SK-N-SH (cell line): ENCODE data around the gene PRPH. TPM values are rescaled to one million over a fixed set of nuclear protein-coding genes. Genes with fewer than 3 reads are reported as not detected.

Experiments
- CTCF ChIA-PET: fragments of 300-600, 350-600 bp; formaldehyde crosslinking; extraction: SDS; loops from one replicate; lab custom pipeline; 2021; lab: Yijun Ruan, JAX
- POLR2A ChIA-PET: fragments of 350-600 bp; sonication (Branson Sonifier 250); formaldehyde crosslinking; extraction: SDS; loops from one replicate; lab custom pipeline; 2020; ENCODE audit warnings: antibody characterized with exemption, inconsistent platforms; lab: Yijun Ruan, JAX
- DNase-seq: peaks from one replicate; pipeline ENCODE4 v3.0.0; 2012
- H2AFZ ChIP-seq: fragments of 200-600 bp; sonication (generic); 2 replicates; pipeline ENCODE4 v1.8.1; 2016; ENCODE audit warnings: antibody characterized with exemption, mild to moderate bottlenecking, low read depth
- H3F3A ChIP-seq: fragments of 200-600 bp; sonication (generic); replicated peaks from 2 replicates; pipeline ENCODE3; 2016; ENCODE audit warnings: antibody characterized with exemption, mild to moderate bottlenecking; ENCODE audit not compliant: insufficient read depth
- H3K27ac ChIP-seq, 2 experiments: fragments of 200-500 bp in 1 of 2; fragments of 200-600 bp in 1 of 2; sonication (Bioruptor generic) in 1 of 2; sonication (generic), shearing (Covaris generic) in 1 of 2; 2 replicates each; pipeline versions ENCODE4 v1.5.1 to v1.6.1; 2014 to 2016; ENCODE audit warnings: low read depth in 2 of 2, inconsistent platforms in 1 of 2, low read length in 1 of 2, mild to moderate bottlenecking in 1 of 2, mixed read lengths in 1 of 2
- H3K27me3 ChIP-seq: fragments of 200-600 bp; sonication (generic), shearing (Covaris generic); 2 replicates; pipeline ENCODE4 v1.6.1; 2016; ENCODE audit warnings: mixed run types; ENCODE audit not compliant: insufficient read depth
- H3K36me3 ChIP-seq, 2 experiments: fragments of 200-500 bp in 1 of 2; fragments of 200-600 bp in 1 of 2; sonication (Bioruptor generic) in 1 of 2; sonication (generic) in 1 of 2; replicated peaks in 1 of 2; 2 replicates each; pipeline versions ENCODE3 to v1.5.1; 2014 to 2016; ENCODE audit warnings: low read length in 1 of 2, mild to moderate bottlenecking in 1 of 2; ENCODE audit not compliant: insufficient read depth in 2 of 2, control insufficient read depth in 1 of 2
- H3K4me1 ChIP-seq, 2 experiments: fragments of 200-500 bp in 1 of 2; fragments of 200-600 bp in 1 of 2; sonication (Bioruptor generic) in 1 of 2; sonication (generic), shearing (Covaris generic) in 1 of 2; 2 replicates each; pipeline versions ENCODE4 v1.5.1 to v1.6.1; 2014 to 2016; ENCODE audit warnings: low read depth in 1 of 2, low read length in 1 of 2, mixed run types in 1 of 2; ENCODE audit not compliant: insufficient read depth in 2 of 2, control insufficient read depth in 1 of 2
- H3K4me2 ChIP-seq: fragments of 200-600 bp; sonication (generic), shearing (Covaris generic); 2 replicates; pipeline ENCODE4 v1.6.1; 2017; ENCODE audit warnings: mixed run types
- H3K4me3 ChIP-seq, 2 experiments: fragments of 200-500 bp in 1 of 2; fragments of 200-600 bp in 1 of 2; sonication (Bioruptor generic) in 1 of 2; sonication (generic), shearing (Covaris generic) in 1 of 2; 2 replicates each; pipeline versions ENCODE4 v1.5.1 to v1.8.1; 2014 to 2016; ENCODE audit warnings: low read depth in 2 of 2, inconsistent platforms in 1 of 2, low read length in 1 of 2, mild to moderate bottlenecking in 1 of 2, mixed read lengths in 1 of 2, moderate library complexity in 1 of 2
- H3K79me2 ChIP-seq: fragments of 200-600 bp; sonication (generic); 2 replicates; pipeline ENCODE4 v1.8.1; 2017; ENCODE audit warnings: mild to moderate bottlenecking; ENCODE audit not compliant: insufficient read depth
- H3K9ac ChIP-seq: fragments of 200-600 bp; sonication (generic); 2 replicates; pipeline ENCODE4 v1.6.1; 2017; ENCODE audit warnings: mixed run types
- H3K9me2 ChIP-seq: fragments of 200-600 bp; sonication (generic); 2 replicates; pipeline ENCODE4 v1.6.1; 2017; ENCODE audit warnings: mixed run types
- H3K9me3 ChIP-seq: fragments of 200-600 bp; sonication (generic); 2 replicates; pipeline ENCODE4 v1.6.1; 2017; ENCODE audit warnings: mixed run types, mild to moderate bottlenecking, moderate library complexity
- H4K20me1 ChIP-seq: fragments of 200-600 bp; sonication (generic); 2 replicates; pipeline ENCODE4 v1.6.1; 2017; ENCODE audit warnings: mild to moderate bottlenecking, mixed run types; ENCODE audit not compliant: insufficient read depth
- CHD2 ChIP-seq: fragments of 150-350 bp; IDR thresholded peaks from 2 replicates; pipeline ENCODE4 v1.6.1; 2018; ENCODE audit warnings: low read length; ENCODE audit not compliant: partially characterized antibody
- EP300 ChIP-seq, 2 experiments: IDR thresholded peaks; 2 replicates each; pipeline versions ENCODE4 v1.4.0 to v1.6.1; 2012; ENCODE audit warnings: borderline replicate concordance in 1 of 2, low read depth in 1 of 2, low read length in 1 of 2
- EZH2phosphoT487 ChIP-seq: fragments of 200-600 bp; sonication (generic); IDR thresholded peaks from 2 replicates; pipeline ENCODE4 v1.6.1; 2017; ENCODE audit warnings: low read depth, mixed run types, mild to moderate bottlenecking, antibody characterized with exemption, moderate library complexity, borderline replicate concordance
- FOSL2 ChIP-seq: IDR thresholded peaks from 2 replicates; pipeline ENCODE4 v1.4.0; 2012; ENCODE audit warnings: low read depth, mild to moderate bottlenecking, moderate library complexity, borderline replicate concordance
- FOXM1 ChIP-seq: IDR thresholded peaks from 2 replicates; pipeline ENCODE4 v1.4.0; 2012; ENCODE audit warnings: low read depth, mild to moderate bottlenecking
- GABPA ChIP-seq: IDR thresholded peaks from 2 replicates; pipeline ENCODE4 v1.4.0; 2012; ENCODE audit warnings: low read depth, mild to moderate bottlenecking
- GATA2 ChIP-seq: sonication (generic); formaldehyde crosslinking; IDR thresholded peaks from 2 replicates; pipeline ENCODE4 v1.5.0; 2020; ENCODE audit warnings: mild to moderate bottlenecking, missing genetic modification reagents
- IRF3 ChIP-seq: fragments of 150-350 bp; IDR thresholded peaks from 2 replicates; pipeline ENCODE4 v1.6.1; 2016; ENCODE audit warnings: mild to moderate bottlenecking, low read depth, low read length
- MXI1 ChIP-seq: IDR thresholded peaks from 2 replicates; pipeline ENCODE4 v1.6.1; 2012; ENCODE audit warnings: mild to moderate bottlenecking, low read depth, low read length, improper control_type of control experiment
- NFIC ChIP-seq: IDR thresholded peaks from 2 replicates; pipeline ENCODE4 v1.4.0; 2012; ENCODE audit warnings: borderline replicate concordance
- POLR2AphosphoS5 ChIP-seq: IDR thresholded peaks from 2 replicates; pipeline ENCODE4 v1.6.1; 2012; ENCODE audit warnings: low read depth, low read length
- RAD21 ChIP-seq: IDR thresholded peaks from 2 replicates; pipeline ENCODE4 v1.6.1; 2012; ENCODE audit warnings: mild to moderate bottlenecking, low read length
- RFX5 ChIP-seq: IDR thresholded peaks from 2 replicates; pipeline ENCODE4 v1.6.1; 2012; ENCODE audit warnings: mild to moderate bottlenecking, improper control_type of control experiment, low read length
- SMC3 ChIP-seq: IDR thresholded peaks from 2 replicates; pipeline ENCODE4 v1.6.1; 2012; ENCODE audit warnings: low read depth, low read length, improper control_type of control experiment
- TAF1 ChIP-seq: IDR thresholded peaks from 2 replicates; pipeline ENCODE4 v1.6.1; 2012; ENCODE audit warnings: low read depth, mild to moderate bottlenecking, low read length, moderate library complexity, borderline replicate concordance
- TCF12 ChIP-seq: IDR thresholded peaks from 2 replicates; pipeline ENCODE4 v1.4.0; 2012
- TEAD4 ChIP-seq: IDR thresholded peaks from 2 replicates; pipeline ENCODE4 v1.4.0; 2012; ENCODE audit warnings: mild to moderate bottlenecking, borderline replicate concordance; ENCODE audit not compliant: insufficient read depth
- USF2 ChIP-seq: fragments of 150-350 bp; IDR thresholded peaks from 2 replicates; pipeline ENCODE4 v1.6.1; 2017; ENCODE audit warnings: antibody characterized with exemption, low read length, low read depth, borderline replicate concordance
- YY1 ChIP-seq: IDR thresholded peaks from 2 replicates; pipeline ENCODE4 v1.4.0; 2012; ENCODE audit warnings: low read depth, mild to moderate bottlenecking
- ZBTB33 ChIP-seq: IDR thresholded peaks from 2 replicates; pipeline ENCODE4 v1.4.0; 2012; ENCODE audit warnings: low read depth, borderline replicate concordance
- WGBS: methylation state at CpG from one replicate; pipeline ENCODE4 v1.1.6; 2017; ENCODE audit warnings: low lambda C conversion rate; 5-methylcytosine and 5-hydroxymethylcytosine counted together
- polyA plus RNA-seq, 3 experiments: library from polyadenylated mRNA; depleted of rRNA; stranded (reverse); fragments of >200 nt; gene quantifications; 2 replicates each; pipeline ENCODE4 v1.2.3, GENCODE V29; 2012

The PRPH gene
- polyA plus RNA-seq, 1 of the 3 experiments (the other 2 are of a cell fraction), result 1.9 TPM

GRCh38 chr12:49330032-49330619, 35.2 kb downstream of the PRPH start:
- Histone ChIP-seq H2AFZ (no peak overlapping the region), H3K9me2 (no peaks in the 10 kb centered on the region), H3K27me3 (no peaks in the 10 kb centered on the region), H3K4me1 (no peaks in the 10 kb centered on the region), H3K4me2 (no peak overlapping the region), H3K9me3 (no peaks in the 10 kb centered on the region), H3K9ac (no peak overlapping the region), H3F3A (peaks cover 14% of the 10 kb centered on the region), H3K27ac (no peak overlapping the region), H4K20me1 (no peaks in the 10 kb centered on the region), H3K79me2 (no peaks in the 10 kb centered on the region), H3K4me3 (no peak overlapping the region), H3K36me3 (peaks cover 2 to 19% of the 10 kb centered on the region in 2 experiments)
- no peak for TF ChIP-seq USF2
- no peak for TF ChIP-seq FOSL2
- WGBS, result 93% methylated on average over 4 of the region's 7 CpGs
- no peak for DNase-seq
- ChIA-PET CTCF (interaction anchor here (0.9 to 15.9 kb wide), 6 partner anchors 13 to 199 kb away, joined by 3 to 658 read pairs (median 47); partner anchors contain the start of genes DNAJC22, PRPH and TUBA1B), POLR2A (no interaction called here)

- no peak for DNase-seq
- Histone ChIP-seq H3K79me2 (no peaks in the 10 kb centered on the region), H3K9me2 (no peaks in the 10 kb centered on the region), H2AFZ (no peak overlapping the region), H3K36me3 (peaks cover 2 to 19% of the 10 kb centered on the region in 2 experiments), H3K9ac (no peak overlapping the region), H3F3A (peaks cover 14% of the 10 kb centered on the region), H4K20me1 (no peaks in the 10 kb centered on the region), H3K9me3 (no peaks in the 10 kb centered on the region), H3K4me2 (no peak overlapping the region), H3K27me3 (no peaks in the 10 kb centered on the region), H3K4me1 (no peaks in the 10 kb centered on the region), H3K27ac (no peak overlapping the region), H3K4me3 (no peak overlapping the region)
- TF ChIP-seq TCF12 (no peak), ZBTB33 (no peak), TEAD4 (no peak), POLR2AphosphoS5 (no peak), NFIC (no peak), GABPA (no peak), EZH2phosphoT487 (no peak), IRF3 (no peak), USF2 (no peak), GATA2 (CRISPR knock-in tag) (no peak), TAF1 (no peak), CHD2 (no peak), YY1 (no peak), RFX5 (no peak), MXI1 (no peak), EP300 (IDR thresholded peaks at IDR 0.05; ENCODE audit: borderline replicate concordance in 1 of 2, low read depth in 1 of 2, low read length in 1 of 2) (no peak), RAD21 (no peak), FOSL2 (no peak), FOXM1 (no peak), SMC3 (no peak)
- POLR2A ChIA-PET, result interaction anchor here (1.3 to 1.7 kb wide), 2 partner anchors 8 to 37 kb away, joined by 6 to 9 read pairs; partner anchors contain the start of gene TROAP
- WGBS, result 73% methylated on average over 12 of the region's 14 CpGs
- CTCF ChIA-PET, result interaction anchor here (0.8 to 15.9 kb wide), 25 partner anchors 8 to 324 kb away, joined by 3 to 658 read pairs (median 4); partner anchors contain the start of genes DNAJC22, PRPH, TROAP and TUBA1B
These were observed 35.9 kb downstream of the PRPH start for GRCh38 chr12:49330631-49331379.
